Measurements from ENCODE around the gene IGSF23.

Gene IGSF23

DNA sequence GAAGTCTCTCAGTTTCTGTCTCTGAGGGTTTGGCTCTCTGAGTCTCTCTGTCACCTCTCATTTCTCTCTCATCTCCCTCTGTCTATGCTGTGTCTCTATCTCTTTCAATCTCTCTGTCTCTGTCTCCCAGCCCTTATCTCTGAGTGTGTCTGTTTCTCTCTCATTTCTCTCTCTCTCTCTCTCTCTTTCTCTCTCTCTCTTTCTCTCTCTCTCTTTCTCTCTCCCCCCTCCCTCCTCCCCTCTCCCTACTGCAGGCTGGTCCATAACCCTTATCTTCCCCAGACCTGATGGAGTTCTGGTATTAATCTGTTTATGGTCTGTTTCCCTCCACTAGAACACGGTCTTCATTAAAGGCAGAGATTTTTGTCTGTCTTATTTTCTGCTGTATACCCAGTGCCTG, 29.0 kb downstream of the IGSF23 start:
- Histone ChIP-seq H3K4me3 (ENCODE audit: low read depth, low read length, poor library complexity, severe bottlenecking) (no peak overlapping the region), H3K9ac (ENCODE audit: low read length) (no peak overlapping the region), H3K27ac (ENCODE audit: low read depth, low read length, poor library complexity, severe bottlenecking) (no peak overlapping the region), H3K4me1 (ENCODE audit: insufficient read depth, low read length, severe bottlenecking) (no peaks in the 10 kb centered on the region), H3K27me3 (ENCODE audit: insufficient read depth, low read length) (no peaks in the 10 kb centered on the region), H3K79me2 (ENCODE audit: insufficient read depth, low read length) (no peaks in the 10 kb centered on the region), H3F3A (ENCODE audit: insufficient read depth, low read length) (no peaks in the 10 kb centered on the region), H3K9me2 (ENCODE audit: low read depth, low read length) (no peaks in the 10 kb centered on the region), H2AFZ (ENCODE audit: low read length) (no peak overlapping the region), H4K20me1 (ENCODE audit: insufficient read depth, low read length) (no peaks in the 10 kb centered on the region), H3K4me2 (ENCODE audit: low read length) (no peak overlapping the region), H3K9me3 (ENCODE audit: low read length) (no peaks in the 10 kb centered on the region), H3K36me3 (ENCODE audit: insufficient read depth, low read length) (no peaks in the 10 kb centered on the region)
- no peak for TF ChIP-seq EZH2 (IDR thresholded peaks at IDR 0.05; ENCODE audit: borderline replicate concordance, low read length)
- TF ChIP-seq, protein P1, sequence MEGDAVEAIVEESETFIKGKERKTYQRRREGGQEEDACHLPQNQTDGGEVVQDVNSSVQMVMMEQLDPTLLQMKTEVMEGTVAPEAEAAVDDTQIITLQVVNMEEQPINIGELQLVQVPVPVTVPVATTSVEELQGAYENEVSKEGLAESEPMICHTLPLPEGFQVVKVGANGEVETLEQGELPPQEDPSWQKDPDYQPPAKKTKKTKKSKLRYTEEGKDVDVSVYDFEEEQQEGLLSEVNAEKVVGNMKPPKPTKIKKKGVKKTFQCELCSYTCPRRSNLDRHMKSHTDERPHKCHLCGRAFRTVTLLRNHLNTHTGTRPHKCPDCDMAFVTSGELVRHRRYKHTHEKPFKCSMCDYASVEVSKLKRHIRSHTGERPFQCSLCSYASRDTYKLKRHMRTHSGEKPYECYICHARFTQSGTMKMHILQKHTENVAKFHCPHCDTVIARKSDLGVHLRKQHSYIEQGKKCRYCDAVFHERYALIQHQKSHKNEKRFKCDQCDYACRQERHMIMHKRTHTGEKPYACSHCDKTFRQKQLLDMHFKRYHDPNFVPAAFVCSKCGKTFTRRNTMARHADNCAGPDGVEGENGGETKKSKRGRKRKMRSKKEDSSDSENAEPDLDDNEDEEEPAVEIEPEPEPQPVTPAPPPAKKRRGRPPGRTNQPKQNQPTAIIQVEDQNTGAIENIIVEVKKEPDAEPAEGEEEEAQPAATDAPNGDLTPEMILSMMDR (IDR thresholded peaks at IDR 0.05; ENCODE audit: low read length) = no peak

DNA sequence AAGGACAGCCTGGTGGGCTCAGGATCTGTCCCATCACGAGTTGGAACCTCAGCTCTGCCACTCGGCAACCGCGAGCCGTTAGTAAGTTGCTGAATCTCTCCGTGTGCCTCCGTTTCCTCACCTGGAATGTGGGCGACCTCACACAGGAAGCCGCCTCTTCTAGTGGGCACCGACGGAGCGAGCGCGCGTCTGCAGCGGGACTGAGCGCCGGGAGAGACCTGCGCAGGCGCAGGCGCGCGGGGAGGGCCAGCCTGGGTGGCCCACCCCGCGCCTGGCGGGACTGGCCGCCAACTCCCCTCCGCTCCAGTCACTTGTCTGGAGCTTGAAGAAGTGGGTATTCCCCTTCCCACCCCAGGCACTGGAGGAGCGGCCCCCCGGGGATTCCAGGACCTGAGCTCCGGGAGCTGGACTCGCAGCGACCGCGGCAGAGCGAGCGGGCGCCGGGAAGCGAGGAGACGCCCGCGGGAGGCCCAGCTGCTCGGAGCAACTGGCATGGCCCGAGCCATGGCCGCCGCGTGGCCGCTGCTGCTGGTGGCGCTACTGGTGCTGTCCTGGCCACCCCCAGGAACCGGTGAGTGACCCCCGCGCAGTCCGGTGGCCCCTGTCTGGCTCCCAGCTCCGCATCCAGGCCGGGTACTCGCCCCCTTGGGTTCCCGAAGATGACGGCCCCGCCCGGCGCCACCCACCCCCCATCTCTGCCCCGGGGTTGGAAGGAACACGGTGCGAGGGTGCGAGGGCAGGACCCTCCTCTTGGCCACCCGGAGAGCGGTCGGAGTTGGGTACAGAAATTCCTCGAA, 30.4 kb downstream of the IGSF23 start, which contains the start of gene PVR:
PVR (plus strand) TSS at position 306 of the 797 bp plus-strand sequence; CDS start at position 493, 187 bp downstream.
- Histone ChIP-seq H3K9ac (ENCODE audit: low read length) (no peak within 1 kb of the TSS), H3K4me3 (ENCODE audit: low read depth, low read length, poor library complexity, severe bottlenecking) (no peak within 1 kb of the TSS), H4K20me1 (ENCODE audit: insufficient read depth, low read length) (no peaks in the 10 kb centered on the region), H3K4me1 (ENCODE audit: insufficient read depth, low read length, severe bottlenecking) (no peaks in the 10 kb centered on the region), H2AFZ (ENCODE audit: low read length) (no peak within 1 kb of the TSS), H3K9me2 (ENCODE audit: low read depth, low read length) (no peaks in the 10 kb centered on the region), H3K27me3 (ENCODE audit: insufficient read depth, low read length) (no peaks in the 10 kb centered on the region), H3K79me2 (ENCODE audit: insufficient read depth, low read length) (no peaks in the 10 kb centered on the region), H3F3A (ENCODE audit: insufficient read depth, low read length) (no peaks in the 10 kb centered on the region), H3K4me2 (ENCODE audit: low read length) (no peak within 1 kb of the TSS), H3K9me3 (ENCODE audit: low read length) (no peaks in the 10 kb centered on the region), H3K27ac (ENCODE audit: low read depth, low read length, poor library complexity, severe bottlenecking) (no peak within 1 kb of the TSS), H3K36me3 (ENCODE audit: insufficient read depth, low read length) (no peaks in the 10 kb centered on the region)
- TF ChIP-seq, protein P1 (IDR thresholded peaks at IDR 0.05; ENCODE audit: low read length) = no peak
- no peak for TF ChIP-seq EZH2 (IDR thresholded peaks at IDR 0.05; ENCODE audit: borderline replicate concordance, low read length)

DNA sequence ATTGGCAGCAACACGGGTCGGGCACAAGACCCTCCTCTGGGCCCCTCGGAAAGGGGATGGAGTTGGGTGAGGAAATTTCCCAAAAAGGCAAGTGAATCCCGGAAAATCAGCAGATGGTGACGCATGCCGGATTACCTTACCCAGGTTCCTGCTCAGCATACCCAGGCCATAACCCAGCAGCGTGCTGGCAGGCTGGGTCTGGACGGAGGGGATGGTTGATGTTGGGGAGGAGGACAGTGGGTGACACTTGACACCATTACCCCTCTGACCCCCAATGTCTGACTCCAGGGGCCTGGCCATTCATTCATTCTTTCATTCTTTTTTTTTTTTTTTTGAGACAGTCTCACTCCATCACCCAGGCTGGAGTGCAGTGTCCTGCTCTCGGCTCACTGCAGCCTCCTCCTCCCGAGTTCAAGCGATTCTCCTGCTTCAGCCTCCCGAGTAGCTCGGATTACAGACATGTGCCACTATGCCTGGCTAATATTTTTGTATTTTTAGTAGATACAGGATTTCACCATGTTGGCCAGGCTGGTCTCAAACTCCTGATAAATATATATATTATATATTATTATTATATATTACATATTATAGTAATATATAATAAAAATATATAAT, 31.1 kb downstream of the IGSF23 start:
- no peaks in the 10 kb centered on the region for H4K20me1 ChIP-seq (ENCODE audit: insufficient read depth, low read length)
- H3K4me3 ChIP-seq (ENCODE audit: low read depth, low read length, poor library complexity, severe bottlenecking) = no peak overlapping the region
- H3F3A ChIP-seq (ENCODE audit: insufficient read depth, low read length) = no peaks in the 10 kb centered on the region
- H3K4me2 ChIP-seq (ENCODE audit: low read length) = no peak overlapping the region
- H3K79me2 ChIP-seq (ENCODE audit: insufficient read depth, low read length) = no peaks in the 10 kb centered on the region
- H3K9me3 ChIP-seq (ENCODE audit: low read length) = no peaks in the 10 kb centered on the region
- no peak overlapping the region for H2AFZ ChIP-seq (ENCODE audit: low read length)
- no peak overlapping the region for H3K27ac ChIP-seq (ENCODE audit: low read depth, low read length, poor library complexity, severe bottlenecking)
- no peaks in the 10 kb centered on the region for H3K27me3 ChIP-seq (ENCODE audit: insufficient read depth, low read length)
- no peak overlapping the region for H3K9ac ChIP-seq (ENCODE audit: low read length)
- no peaks in the 10 kb centered on the region for H3K36me3 ChIP-seq (ENCODE audit: insufficient read depth, low read length)
- TF ChIP-seq EZH2 (IDR thresholded peaks at IDR 0.05; ENCODE audit: borderline replicate concordance, low read length) = no peak
- TF ChIP-seq, protein P1 (IDR thresholded peaks at IDR 0.05; ENCODE audit: low read length) = no peak
- no peaks in the 10 kb centered on the region for H3K4me1 ChIP-seq (ENCODE audit: insufficient read depth, low read length, severe bottlenecking)
- H3K9me2 ChIP-seq (ENCODE audit: low read depth, low read length) = no peaks in the 10 kb centered on the region
